NCI-H2171 treated with DMSO at 0.1 percent for 48 hours (cell line): ENCODE results near the gene POU6F2.
A peak's percentile ranks its signal among the peaks of the same experiment; 100 is the strongest.
"Not testable (repeated sequence)": the region's sequence is repeated elsewhere in the genome, so short reads cannot be mapped to it uniquely, and the experiment has no call there.

Experiments
- DNase-seq: peaks from one replicate; lab custom pipeline; 2025; lab: John Stamatoyannopoulos, UW

POU6F2 gene, protein sequence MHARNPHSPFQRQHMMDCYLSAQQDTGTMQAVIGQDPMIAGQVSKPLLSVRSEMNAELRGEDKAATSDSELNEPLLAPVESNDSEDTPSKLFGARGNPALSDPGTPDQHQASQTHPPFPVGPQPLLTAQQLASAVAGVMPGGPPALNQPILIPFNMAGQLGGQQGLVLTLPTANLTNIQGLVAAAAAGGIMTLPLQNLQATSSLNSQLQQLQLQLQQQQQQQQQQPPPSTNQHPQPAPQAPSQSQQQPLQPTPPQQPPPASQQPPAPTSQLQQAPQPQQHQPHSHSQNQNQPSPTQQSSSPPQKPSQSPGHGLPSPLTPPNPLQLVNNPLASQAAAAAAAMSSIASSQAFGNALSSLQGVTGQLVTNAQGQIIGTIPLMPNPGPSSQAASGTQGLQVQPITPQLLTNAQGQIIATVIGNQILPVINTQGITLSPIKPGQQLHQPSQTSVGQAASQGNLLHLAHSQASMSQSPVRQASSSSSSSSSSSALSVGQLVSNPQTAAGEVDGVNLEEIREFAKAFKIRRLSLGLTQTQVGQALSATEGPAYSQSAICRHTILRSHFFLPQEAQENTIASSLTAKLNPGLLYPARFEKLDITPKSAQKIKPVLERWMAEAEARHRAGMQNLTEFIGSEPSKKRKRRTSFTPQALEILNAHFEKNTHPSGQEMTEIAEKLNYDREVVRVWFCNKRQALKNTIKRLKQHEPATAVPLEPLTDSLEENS

DNA sequence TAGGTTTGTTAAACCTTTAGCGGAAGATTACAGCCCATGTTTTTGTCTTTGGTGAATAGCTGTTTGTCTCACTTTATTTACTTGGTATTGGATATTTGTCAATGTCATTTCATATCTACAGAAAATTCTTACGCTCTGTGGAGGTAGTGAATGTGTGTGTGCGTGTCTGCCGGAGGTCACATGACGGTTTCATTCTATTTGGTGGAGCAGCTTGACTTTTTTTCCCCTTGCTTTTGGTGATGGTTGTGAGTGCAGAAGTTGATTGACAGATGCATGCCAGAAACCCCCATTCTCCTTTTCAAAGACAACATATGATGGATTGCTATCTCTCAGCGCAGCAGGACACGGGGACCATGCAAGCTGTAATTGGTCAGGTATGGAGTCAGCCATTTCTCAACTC is at the start of gene POU6F2:
Gene POU6F2 (plus strand): TSS at position 225 of the 400 bp plus-strand sequence. CDS start 45 bp downstream, at position 270.
- DNase-seq, result no peak

DNA sequence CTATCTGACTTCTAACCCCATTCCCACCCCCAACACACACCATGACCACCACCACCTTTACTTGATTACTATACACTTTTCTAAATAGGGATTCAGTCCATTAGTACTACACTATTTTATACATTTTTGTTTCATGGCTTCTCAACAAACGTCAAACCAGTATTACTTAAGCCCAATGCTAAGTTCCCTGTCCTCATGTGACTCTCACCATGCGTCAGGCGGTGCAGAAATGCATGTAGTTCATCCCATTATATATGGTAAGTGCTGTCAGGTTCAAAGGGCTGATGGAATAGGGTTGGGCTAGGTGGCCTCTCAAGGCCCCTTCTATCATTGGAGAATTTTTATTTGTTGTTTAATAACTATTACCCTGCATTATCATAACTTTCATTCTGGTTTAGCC is 49.2 kb upstream of the POU6F2 start:
- DNase-seq, result no peak

- no peak for DNase-seq
Measured at GRCh38 chr7:38929460-38930171, 48.1 kb upstream of the POU6F2 start.

DNA sequence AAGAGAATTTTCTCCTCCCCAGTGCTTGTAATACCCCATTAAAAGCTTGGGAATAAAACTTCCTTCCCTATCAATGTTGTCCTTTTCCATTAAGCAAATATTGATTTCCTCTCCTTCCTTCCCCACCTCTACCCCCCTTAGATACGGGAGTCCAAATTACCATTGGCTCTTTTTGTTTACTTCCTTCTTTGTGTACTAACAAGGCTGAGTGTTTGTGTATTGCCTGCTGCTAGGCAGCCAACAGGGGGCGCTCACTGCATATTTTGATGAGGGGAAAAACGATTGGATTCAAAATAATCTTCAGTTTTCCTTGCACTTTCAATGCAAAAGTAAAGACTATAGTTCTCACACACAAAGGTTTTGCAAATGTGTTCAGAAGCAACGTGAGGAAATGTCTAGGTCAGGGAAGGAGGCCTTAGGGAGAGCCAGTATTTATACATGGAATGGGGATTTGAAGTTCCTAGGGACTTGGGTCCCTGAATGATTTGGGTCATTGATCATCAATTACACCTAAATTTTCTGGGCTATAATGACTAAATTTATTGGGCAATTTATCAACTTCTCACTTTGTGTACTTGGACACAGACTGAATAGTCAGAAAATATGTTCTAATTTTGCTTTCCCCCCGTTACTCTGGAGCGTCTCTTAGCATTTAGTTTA is 45.1 kb upstream of the POU6F2 start:
- peak; percentile 54 for DNase-seq

DNA sequence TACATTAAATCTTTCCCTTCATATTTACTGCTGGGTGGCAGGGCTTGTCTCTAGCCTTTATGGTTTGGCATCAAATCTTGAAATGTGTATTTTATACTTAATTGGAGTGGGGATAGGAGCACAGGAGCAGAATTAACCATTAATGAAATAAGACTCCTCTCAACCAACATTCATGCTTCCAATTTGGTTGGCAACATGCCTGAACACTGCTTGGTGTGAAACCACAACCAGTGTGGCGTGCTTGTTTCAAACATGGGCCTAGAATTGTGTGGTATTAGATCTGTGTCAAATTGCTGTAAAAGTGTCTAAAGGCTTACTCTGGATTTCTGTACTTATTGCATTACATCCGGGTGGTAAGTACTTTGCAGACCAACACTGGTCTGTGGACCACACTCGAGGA is 43.7 kb upstream of the POU6F2 start:
- DNase-seq, result peak; percentile 66

- no peak for DNase-seq
Measured at GRCh38 chr7:38934536-38934935, 43.2 kb upstream of the POU6F2 start.

DNA sequence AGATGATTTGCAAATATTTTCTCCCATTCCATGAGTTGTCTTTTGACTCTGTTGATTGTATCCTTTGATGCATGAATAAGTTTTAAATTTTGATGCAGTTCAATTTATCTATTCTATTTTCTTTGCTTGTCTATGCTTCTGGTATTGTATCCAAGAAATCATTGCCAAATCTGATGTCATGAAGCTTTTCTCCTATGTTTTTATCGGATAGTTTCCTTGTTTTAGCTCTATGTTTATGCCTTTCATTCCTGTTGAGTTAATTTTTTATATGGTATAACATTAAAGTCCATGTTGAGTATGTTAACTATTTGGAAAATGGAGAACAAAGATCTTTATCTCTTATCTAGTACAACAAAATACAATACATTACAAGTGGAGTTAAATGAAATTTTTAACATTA is 41.1 kb upstream of the POU6F2 start:
- no peak for DNase-seq

DNA sequence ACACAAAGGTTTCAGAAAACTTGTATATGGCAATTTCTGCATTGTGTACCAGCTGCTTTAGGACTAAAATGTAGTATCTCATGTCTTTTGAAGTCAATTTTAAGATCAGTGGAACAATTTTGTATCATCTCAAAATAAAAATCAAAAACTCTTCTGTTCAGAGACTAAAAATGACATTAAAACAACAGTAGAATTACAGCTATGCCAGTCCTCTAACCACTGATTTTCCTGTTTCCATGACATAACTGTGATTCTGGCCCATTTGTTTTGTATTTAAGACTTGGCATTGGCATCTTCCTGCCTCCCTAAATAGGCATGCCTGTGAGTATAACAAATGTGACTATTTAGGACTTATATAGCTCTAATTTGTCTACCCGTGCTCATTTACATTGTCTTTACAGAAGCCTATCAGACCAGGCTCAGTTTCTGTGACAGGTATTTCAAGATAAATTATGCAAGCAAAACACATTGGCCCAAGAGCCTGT is 39.7 kb upstream of the POU6F2 start:
- DNase-seq, result no peak

DNA sequence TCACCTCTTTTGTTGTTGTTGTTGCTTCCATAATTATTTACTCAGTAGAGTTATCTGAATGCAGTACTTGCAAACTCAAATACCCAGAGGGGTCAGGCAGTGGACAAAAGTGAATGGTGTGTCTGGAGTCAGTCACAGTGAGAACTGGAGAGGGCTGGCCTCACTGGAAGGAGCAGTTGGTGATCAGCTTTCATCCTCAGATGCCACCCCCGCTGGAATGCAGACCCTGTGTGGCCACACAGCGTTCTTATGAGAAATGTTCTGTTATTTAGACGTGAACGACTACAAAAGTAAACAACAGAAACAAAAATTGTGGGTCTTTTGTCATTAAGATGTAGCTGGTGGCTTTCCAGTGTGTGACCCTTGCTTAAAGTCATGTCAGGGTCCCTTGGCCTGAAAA is 39.1 kb upstream of the POU6F2 start:
- no peak for DNase-seq

- peak; percentile 7 for DNase-seq
Measured at GRCh38 chr7:38940774-38941173, 36.9 kb upstream of the POU6F2 start.

- no peak for DNase-seq
Measured at GRCh38 chr7:38942431-38943051, 35.2 kb upstream of the POU6F2 start.

GRCh38 chr7:38947541-38947940 is 30.2 kb upstream of the POU6F2 start:
- DNase-seq, result not testable (repeated sequence)

DNA sequence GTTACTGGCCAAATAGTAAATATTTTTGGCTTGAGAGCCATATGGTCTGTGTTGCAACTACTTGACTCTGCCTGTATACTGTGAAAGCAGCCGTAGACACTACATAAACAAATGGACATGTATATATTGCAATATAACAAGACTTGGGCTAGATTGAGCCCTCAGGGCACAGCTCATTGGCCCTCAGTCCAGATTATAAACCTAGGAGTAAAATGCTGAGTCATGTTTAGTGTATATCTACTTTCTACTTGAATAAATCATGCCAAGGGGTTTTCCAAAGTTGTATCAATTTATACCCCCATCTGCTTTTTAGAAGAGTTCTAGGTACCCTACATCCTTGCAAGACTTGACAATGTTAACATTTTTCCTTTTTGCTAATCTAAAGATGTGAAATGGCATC is 27.4 kb upstream of the POU6F2 start:
- no peak for DNase-seq

DNA sequence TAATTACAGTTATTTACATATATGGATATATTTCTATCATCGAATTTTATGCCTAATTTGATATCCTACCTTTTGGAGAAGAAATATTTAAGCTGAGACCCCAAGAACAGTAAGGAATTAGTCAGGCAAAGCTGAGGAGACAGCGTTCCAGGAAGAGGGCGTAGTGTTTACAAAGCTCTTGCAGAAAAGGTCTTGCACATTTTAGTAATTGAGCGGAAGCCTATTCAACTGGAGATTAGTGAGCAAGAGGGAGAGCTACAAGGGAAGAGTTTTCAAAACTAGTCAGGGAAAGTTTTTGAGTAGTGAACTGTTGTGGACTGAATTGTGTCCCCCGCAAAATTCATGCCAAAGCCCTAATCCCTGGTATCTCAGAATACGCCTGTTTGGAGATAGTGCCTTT is 26.5 kb upstream of the POU6F2 start:
- no peak for DNase-seq

DNA sequence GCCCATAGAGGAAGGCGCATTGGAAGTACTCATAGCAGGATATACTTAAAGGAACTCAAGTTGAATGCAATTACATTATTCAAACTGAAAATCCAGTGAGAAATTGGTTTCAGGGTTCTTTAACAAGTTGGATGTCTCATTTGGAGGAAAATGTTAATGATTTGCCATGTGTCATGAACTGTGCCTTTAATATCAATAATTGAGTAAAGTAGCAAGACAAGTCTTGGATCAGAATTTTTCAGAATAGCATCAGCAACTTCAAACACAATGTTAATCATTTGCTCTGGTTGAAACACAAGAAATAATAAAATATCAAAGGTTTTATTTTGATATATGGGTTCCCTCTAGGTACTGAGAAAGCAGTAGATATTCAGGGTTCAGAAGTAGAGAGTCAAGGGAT is 24.5 kb upstream of the POU6F2 start:
- no peak for DNase-seq

- no peak for DNase-seq
Measured at GRCh38 chr7:38953971-38954370, 23.7 kb upstream of the POU6F2 start.

- DNase-seq, result no peak
Measured at GRCh38 chr7:38955892-38956291, 21.8 kb upstream of the POU6F2 start.

- no peak for DNase-seq
Measured at GRCh38 chr7:38962028-38962427, 15.7 kb upstream of the POU6F2 start.

DNA sequence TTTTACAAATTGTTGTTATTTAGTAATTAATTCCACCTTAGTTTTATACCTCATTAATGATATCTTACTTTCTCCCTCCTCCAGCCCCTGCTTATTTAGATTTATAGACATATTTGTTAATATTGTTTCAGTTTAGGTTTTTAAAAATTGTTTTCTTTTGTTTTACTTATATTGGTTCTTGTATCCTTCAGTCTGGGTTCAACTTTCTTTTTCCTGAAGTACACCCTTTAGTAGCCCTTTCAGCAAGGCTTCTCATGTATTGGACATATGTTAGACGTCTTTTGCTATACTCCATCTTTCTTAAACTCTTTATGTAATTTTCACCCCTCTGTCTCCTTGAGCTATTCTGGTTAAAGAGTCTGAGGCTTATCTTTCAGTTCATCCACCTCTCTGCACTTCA is 12.8 kb upstream of the POU6F2 start:
- DNase-seq, result no peak

GRCh38 chr7:38973760-38974159 is 3.9 kb upstream of the POU6F2 start:
- DNase-seq, result peak; percentile 89

GRCh38 chr7:38975944-38976392 is 1.7 kb upstream of the POU6F2 start:
- DNase-seq, result no peak

DNA sequence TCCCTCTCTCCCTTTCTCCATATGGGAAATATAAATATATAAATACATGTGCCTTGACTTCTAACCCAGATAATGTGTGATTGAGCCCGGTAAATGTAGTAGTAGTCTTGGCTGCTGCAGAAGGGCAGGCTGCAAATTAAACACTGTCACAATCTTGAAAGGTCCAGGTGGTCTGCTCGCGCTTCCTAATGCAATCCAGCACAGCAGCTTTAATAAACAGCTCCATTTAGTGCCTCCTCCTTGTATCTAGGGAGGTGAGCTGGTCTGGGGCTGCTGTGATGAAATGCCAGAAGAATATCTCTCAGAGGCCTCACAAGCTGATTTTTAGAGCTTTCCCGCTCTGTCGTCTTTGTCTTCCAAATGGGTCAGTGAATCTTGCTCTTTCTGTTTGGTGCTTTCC is 782 bp downstream of the POU6F2 start:
- DNase-seq, result peak; percentile 48
